Measurements from ENCODE around the gene CHTF18. TPM values are rescaled to one million over a fixed set of nuclear protein-coding genes. Genes with fewer than 3 reads are reported as not detected.

Gene CHTF18
- total RNA-seq, 6 experiments from 2014 or later, result 2.9 to 7.8 (median 4.6) TPM

- peak; percentile 98 to 99 (median 98) for ATAC-seq
- TF ChIP-seq POLR2A (IDR thresholded peaks at IDR 0.05) (peak; percentile 72), CTCF (IDR thresholded peaks at IDR 0.05) (no peak)
- 23% methylated on average over 19 of the region's 80 CpGs for WGBS (ENCODE audit: insufficient coverage, low coverage, low lambda C conversion rate, missing lambda C conversion rate)
- H3K4me3 ChIP-seq, result peak overlapping the region; percentile 70 to 93 (median 78)
- H3K4me1 ChIP-seq, result peaks cover 0 to 5% (median 0%) of the 10 kb centered on the region in 4 donors
- DNase-seq, result peak; percentile 94 to 95 (median 95)
- H3K27ac ChIP-seq, result peak overlapping the region; percentile 76 to 86 (median 76)
- H3K27me3 ChIP-seq, result no peaks in the 10 kb centered on the region
- H3K36me3 ChIP-seq, result no peaks in the 10 kb centered on the region
- intact Hi-C loops (cut with DNase I), result no loop called here
- no peaks in the 10 kb centered on the region for H3K9me3 ChIP-seq
Observed at GRCh38 chr16:807347-808084, 19.1 kb downstream of the CHTF18 start.

- TF ChIP-seq CTCF (IDR thresholded peaks at IDR 0.05), result no peak
- TF ChIP-seq POLR2A (IDR thresholded peaks at IDR 0.05), result no peak
- intact Hi-C loops (cut with DNase I), result no loop called here
- Histone ChIP-seq H3K4me3 (peak overlapping the region; percentile 70 to 93 (median 78)), H3K27ac (peak overlapping the region in 1 of 3 donors; percentile 76), H3K36me3 (no peaks in the 10 kb centered on the region), H3K9me3 (no peaks in the 10 kb centered on the region), H3K4me1 (peaks cover 0 to 5% (median 0%) of the 10 kb centered on the region in 4 donors), H3K27me3 (no peaks in the 10 kb centered on the region)
- no peak for ATAC-seq
- WGBS (ENCODE audit: insufficient coverage, low coverage, low lambda C conversion rate, missing lambda C conversion rate), result 12% methylated on average over 5 of the region's 19 CpGs
- no peak for DNase-seq
Observed at GRCh38 chr16:808085-808386, 19.6 kb downstream of the CHTF18 start.

- DNase-seq (peak in 1 of 3 donors; percentile 45), ATAC-seq (peak; percentile 47 to 71 (median 54))
- intact Hi-C loops (cut with DNase I), result loop anchor here in 1 of 2 donors (5.0 kb wide), 1 partner anchor 239 kb away; no protein-coding TSS in a partner anchor
- H3K27ac ChIP-seq, result no peak overlapping the region
- no peak overlapping the region for H3K4me3 ChIP-seq
- H3K9me3 ChIP-seq, result no peaks in the 10 kb centered on the region
- no peaks in the 10 kb centered on the region for H3K27me3 ChIP-seq
- H3K4me1 ChIP-seq, result no peaks in the 10 kb centered on the region
- TF ChIP-seq POLR2A (IDR thresholded peaks at IDR 0.05) (no peak), CTCF (IDR thresholded peaks at IDR 0.05) (peak; percentile 29 to 44 (median 40))
- H3K36me3 ChIP-seq, result no peaks in the 10 kb centered on the region
- WGBS (ENCODE audit: insufficient coverage, low coverage, low lambda C conversion rate, missing lambda C conversion rate), result 27% methylated on average over 3 of the region's 67 CpGs
Observed at GRCh38 chr16:813204-813915, 24.9 kb downstream of the CHTF18 start.

GRCh38 chr16:813916-814412 is 25.5 kb downstream of the CHTF18 start:
- DNase-seq (no peak), ATAC-seq (no peak)
- Histone ChIP-seq H3K4me1 (no peaks in the 10 kb centered on the region), H3K4me3 (no peak overlapping the region), H3K9me3 (no peaks in the 10 kb centered on the region), H3K27ac (no peak overlapping the region), H3K36me3 (no peaks in the 10 kb centered on the region), H3K27me3 (no peaks in the 10 kb centered on the region)
- intact Hi-C loops (cut with DNase I), result loop anchor here in 1 of 2 donors (5.0 kb wide), 1 partner anchor 238 kb away; no protein-coding TSS in a partner anchor
- no peak for TF ChIP-seq CTCF (IDR thresholded peaks at IDR 0.05)
- TF ChIP-seq POLR2A (IDR thresholded peaks at IDR 0.05), result no peak
- 54% methylated on average over 13 of the region's 22 CpGs for WGBS (ENCODE audit: insufficient coverage, low coverage, low lambda C conversion rate, missing lambda C conversion rate)

All from right lobe of liver (tissue), 6 donors.